K562 (cell line): ENCODE data around the gene SLC19A2. TPM values are rescaled to one million over a fixed set of nuclear protein-coding genes. Genes with fewer than 3 reads are reported as not detected.

Experiments
- RERE ChIP-seq: sonication (generic); formaldehyde crosslinking; IDR thresholded peaks from 2 replicates; pipeline ENCODE4 v1.8.0; 2023; ENCODE audit warnings: missing genetic modification reagents, mild to moderate bottlenecking, borderline replicate concordance
- ZNF766 ChIP-seq: fragments of 200-800 bp; sonication (Bioruptor generic); conservative IDR thresholded peaks from 2 replicates; pipeline ENCODE4 v1.6.1; 2016; ENCODE audit warnings: missing genetic modification characterization, missing compliant biosample characterization
- polyA plus RNA-seq, 8 experiments: library from polyadenylated mRNA; depleted of rRNA in 4 of 8; stranded (reverse) in 5 of 8; unstranded in 3 of 8; fragments of >200 nt; fragmentation: Nextera tagmentation in 2 of 8; fragmentation: Illumina TruSeq in 1 of 8; extraction: Ambion mirVana in 2 of 8; extraction: Trizol in 1 of 8; gene quantifications; 2 replicates each; pipeline versions ENCODE4 v1.2.1 to v1.2.3, GENCODE V29; 2011 to 2014; ENCODE audit warnings: inconsistent platforms in 1 of 8, missing spikeins in 1 of 8
- total RNA-seq, 7 experiments: library from RNA; depleted of rRNA in 6 of 7; stranded (reverse); fragments of >200 nt in 6 of 7; fragmentation: Illumina TruSeq in 2 of 7; extraction: Trizol in 2 of 7; gene quantifications; 2 replicates each; pipeline versions ENCODE4 v1.2.1 to v1.2.3, GENCODE V29; 2011 to 2021; ENCODE audit warnings: low replicate concordance in 1 of 7

The SLC19A2 gene
- total and polyA plus RNA-seq, 9 of the 15 experiments (the other 6 are each of a cell fraction or from before 2014, with no cell fraction given) = 7.4 to 42.8 (median 19.2) TPM

- TF ChIP-seq RERE (no peak), ZNF766 (CRISPR knock-in tag) (no peak)
Measured at GRCh38 chr1:169529068-169529642, 43.4 kb upstream of the SLC19A2 start (continued).
